GM19023 (cell line): ENCODE measurements around the gene EFL1.
"Not testable (repeated sequence)": the region's sequence is repeated elsewhere in the genome, so short reads cannot be mapped to it uniquely, and the experiment has no call there.

Experiments
- ATAC-seq: cut with Tn5 transposase; IDR thresholded peaks from one replicate; pipeline ENCODE4 v1.9.1; 2021; ENCODE audit warnings: mild to moderate bottlenecking, moderate library complexity; ENCODE audit not compliant: unreplicated experiment

EFL1 gene

DNA sequence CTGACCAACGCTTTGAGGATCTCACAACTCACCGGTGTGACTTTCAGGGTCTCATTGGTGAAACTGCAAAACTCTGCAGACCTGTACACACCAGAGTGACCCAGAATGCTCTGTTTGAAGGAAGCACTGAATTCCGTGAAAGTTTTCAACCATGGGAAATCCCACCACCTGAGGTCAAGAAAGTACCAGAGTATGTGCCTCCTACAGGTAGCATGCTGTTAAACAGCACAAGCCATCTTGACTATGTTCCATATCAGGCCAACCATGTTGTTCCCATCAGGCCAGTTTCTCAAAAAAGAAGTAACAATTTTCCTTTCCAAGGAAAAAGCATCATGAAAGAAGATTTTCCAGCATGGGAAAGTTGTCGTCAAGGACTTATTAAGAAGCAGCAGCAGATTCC lies 19.9 kb upstream of the EFL1 start:
- ATAC-seq, result not testable (repeated sequence)

DNA sequence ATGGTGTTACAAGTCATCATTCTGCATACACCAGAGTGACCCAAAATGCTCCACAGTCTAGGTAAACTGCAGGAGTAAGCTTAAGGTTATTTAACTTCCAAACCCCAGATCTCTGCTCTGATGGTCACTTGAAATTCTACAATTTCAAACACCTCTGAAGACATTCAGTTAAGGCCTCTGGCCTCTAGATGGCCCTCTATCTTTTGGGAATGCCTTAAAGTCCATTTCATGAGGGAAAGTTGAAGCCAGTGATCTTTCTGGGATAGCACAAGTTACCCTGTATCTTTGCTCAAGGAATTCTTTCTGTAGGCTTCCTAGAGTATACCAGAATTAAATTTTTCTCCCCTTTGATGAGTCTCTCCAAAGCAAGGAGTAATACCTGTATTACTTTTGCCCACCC lies 18.7 kb upstream of the EFL1 start:
- ATAC-seq, result not testable (repeated sequence)

- no peak for ATAC-seq
These were observed 12.9 kb upstream of the EFL1 start for GRCh38 chr15:82275410-82275809.

- no peak for ATAC-seq
These were observed 9.6 kb upstream of the EFL1 start for GRCh38 chr15:82272154-82272553.

GRCh38 chr15:82268454-82268853 lies 5.9 kb upstream of the EFL1 start:
- not testable (repeated sequence) for ATAC-seq

DNA sequence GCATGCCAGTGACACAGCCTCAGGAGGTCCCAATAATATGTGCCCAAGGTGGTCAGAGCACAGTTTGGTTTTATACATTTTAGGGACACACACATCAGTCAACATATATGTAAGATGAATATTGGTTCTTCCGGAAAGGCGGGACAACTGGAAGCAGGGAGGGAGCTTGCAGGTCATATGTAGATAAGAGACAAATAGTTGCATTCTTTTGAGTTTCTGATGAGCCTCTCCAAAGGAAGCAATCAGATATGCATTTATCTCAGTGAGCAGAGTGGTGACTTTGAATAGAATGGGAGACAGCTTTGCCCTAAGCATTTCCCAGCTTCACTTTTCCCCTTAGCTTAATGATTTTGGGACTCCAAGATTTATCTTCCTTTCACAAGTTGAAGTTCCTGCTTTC lies 4.6 kb upstream of the EFL1 start:
- ATAC-seq, result not testable (repeated sequence)

DNA sequence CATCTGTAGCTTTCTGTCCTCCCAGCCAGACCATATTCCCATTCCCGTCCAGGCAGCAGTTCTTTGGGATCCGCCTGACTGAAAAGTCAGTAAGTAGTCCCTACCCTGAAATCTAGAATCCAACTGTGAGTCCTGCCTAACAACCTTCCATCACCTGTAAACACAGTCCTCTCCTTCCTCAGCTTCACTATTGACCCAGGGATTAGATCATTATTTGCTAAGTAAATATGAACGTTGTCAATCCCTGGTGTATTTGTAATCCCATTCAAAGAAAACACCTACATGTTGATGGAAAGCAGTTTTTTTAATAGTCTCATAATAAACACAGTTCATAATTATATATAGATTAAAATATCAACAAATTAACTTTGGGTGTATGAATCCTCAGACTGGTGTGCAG lies 816 bp upstream of the EFL1 start:
- ATAC-seq, result no peak

DNA sequence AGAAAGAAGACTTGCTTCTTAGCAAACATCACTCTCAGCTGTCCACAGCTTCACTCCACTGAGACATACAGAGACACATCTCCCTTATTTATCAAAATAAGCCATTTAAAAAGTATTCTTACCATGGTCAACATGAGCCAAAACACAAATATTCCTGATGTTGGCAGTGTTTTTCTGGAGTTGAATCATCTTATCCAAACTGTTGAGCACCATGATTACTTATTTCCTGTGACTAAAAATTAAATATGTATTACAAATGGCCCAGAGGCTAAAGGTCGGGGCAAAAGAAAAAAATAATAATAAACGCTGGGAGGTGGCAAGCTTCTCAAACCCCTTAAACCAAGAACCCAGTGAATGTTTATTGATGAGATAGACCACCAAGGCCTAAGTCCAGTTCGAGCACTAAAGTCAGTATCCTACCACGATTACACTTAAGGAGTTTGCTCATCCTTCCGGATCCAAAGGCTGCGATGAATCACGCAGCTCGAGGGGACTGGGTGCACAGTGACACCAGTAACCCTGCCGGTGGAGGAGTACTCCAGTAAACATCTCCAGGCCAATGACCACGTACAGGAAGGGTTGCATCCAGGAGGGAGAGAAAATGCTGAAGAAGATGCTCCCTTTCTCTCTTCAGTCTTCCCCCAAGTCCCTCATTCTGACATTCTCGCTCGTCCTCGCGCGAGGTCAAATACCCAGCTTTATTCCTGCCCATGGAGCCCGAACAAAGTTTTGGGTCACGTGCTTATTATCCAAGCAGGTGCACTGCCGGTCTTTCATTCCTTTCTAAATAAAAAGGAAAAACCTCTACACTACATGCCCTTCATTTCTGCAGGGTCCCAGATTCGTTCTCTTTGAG lies 740 bp downstream of the EFL1 start:
- ATAC-seq, result peak; percentile 21

DNA sequence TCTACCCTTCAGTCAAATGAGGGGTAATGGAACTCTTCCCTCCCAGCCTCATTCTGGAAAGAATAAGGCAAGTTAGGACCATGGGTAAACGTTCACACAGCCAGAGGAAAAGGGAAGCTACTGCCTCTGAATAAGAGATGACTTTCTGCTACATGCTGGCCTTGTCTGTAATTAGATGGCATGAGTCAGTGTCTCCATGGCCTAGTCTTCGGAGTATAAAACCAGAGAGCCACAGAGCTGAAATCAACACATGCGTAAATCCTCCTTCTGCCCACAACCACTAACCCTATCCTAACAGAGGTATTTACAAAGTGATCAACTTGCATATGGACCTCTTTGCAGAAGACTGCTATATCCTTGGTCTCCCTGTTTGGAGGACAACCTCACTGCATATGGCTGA lies 14.3 kb downstream of the EFL1 start:
- not testable (repeated sequence) for ATAC-seq

DNA sequence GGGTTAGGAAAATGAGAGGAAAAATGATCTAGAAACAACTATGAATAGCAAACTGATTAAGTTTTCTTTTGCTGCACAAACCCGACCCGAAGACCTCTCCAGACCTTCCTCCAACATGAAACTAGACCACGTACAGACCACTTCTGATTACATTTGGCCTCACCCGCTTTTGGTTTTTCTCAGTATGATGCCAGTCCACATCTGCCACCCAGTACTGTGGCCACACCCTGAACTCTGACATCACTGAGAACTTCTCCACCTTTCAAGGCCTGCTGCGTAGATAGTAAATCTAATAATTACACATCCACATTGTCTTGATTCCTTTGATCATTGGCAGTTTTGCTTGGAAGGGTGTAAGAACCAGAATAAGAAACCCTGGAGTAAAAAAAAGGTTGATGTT lies 16.6 kb downstream of the EFL1 start:
- ATAC-seq, result not testable (repeated sequence)

- not testable (repeated sequence) for ATAC-seq
These were observed 18.9 kb downstream of the EFL1 start for GRCh38 chr15:82243644-82244043.

DNA sequence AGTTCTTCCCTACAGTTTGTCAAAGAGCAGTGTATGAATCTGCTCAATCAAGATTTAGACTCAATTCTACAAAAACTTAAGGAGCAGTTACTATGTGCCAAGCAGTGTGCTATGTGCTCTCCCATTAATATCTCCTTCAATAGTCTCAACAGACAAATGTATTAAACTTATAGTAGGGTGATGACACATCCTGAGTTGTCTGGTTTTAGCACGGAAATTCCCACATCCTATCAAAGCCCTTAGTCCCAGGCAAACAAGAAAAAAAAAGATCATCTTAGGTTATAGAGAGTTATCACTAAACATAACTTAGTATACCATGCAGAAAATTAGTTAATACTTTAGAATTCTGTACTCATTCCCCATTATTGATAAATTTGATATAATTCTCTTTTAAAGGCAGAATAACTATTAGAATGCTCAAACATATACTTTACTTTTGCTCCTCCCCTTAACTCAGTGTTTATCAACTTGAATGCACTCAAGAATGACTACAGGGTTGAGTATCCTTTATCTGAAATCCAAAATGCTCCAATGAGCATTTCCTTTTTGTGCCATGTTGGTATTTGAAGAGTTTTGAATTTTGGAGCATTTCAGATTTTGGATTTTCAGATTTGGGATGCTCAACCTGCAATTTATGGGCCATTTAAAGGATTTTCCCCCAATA lies 20.6 kb downstream of the EFL1 start:
- ATAC-seq, result not testable (repeated sequence)

DNA sequence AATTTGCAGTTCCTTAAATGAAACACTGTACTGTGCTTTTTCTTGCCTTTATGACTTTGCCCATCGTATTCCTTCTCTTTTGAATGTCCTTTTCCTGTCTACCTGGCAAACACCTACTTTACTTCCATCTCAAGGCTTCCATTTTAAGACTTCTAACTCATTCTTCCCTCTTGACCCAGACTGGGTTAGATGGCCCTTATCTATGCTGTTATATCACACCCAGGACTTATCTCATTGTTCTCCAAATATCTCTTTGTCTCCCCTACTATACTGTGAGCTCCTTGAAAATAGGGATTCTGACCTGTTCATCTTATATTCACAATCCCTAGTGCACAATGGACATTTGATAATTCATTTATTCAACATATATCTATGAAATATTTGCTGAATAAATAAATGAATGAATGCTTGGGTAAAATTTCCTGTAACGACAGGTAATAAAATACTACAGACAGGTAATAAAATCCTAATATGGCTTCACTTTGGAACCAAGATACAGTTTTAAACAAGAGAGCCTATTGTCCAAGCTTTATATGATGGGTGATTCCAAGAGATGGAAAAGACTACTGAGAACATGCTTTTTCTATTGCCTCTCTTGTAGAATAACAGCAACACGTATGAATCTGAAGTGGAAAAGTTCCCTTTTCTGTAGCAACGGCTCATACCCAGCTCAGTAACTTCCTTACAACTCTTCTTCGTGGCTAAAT lies 22.7 kb downstream of the EFL1 start:
- no peak for ATAC-seq

DNA sequence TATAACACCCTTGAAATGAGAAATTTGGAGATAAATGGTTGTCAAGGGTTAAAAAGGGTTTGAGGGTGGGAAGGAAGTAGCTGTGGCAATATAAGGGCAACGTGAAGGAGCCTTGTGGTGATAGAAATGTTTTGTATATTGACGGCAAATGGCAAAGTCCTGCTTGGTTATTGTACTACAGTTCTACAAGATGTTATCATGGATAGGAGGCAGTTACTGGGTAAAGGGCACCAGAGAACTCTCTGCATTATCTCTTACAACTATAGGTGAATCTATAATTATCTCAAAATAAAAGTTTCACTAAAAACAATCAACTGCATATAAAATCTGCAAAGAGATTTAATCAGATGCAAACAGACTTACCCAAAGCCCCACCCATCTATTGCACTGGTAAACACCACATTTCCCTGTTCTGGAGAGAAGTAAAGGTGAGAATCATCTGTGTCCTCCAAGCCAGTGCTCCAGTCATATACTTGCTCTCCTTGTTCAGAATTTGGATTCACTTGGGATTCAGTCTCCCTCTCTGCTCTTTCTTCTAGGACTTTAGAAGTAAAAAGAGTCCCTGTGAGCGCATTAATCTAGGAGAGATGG lies 24.5 kb downstream of the EFL1 start:
- ATAC-seq, result not testable (repeated sequence)

DNA sequence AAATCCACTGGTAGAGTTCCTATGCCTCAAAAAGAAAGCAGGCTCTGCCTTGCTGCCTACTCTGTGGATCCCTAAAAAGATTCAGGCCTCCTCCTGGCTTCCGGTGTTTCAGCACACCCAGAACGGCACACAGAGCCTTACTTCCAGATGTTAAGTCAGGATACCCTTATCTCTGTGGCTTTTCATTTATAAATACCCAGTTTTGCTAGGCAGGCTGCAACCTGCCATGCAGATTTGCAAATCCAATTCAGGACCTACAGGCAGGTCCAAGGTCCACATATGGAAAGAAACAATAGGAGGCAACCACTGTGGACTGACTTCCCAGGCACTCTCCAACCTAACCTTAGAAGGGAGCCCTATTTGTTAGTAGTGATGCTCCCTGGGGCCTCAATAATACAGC lies 30.7 kb downstream of the EFL1 start:
- ATAC-seq, result no peak

- no peak for ATAC-seq
These were observed 31.3 kb downstream of the EFL1 start for GRCh38 chr15:82231233-82231632.

- no peak for ATAC-seq
These were observed 33.8 kb downstream of the EFL1 start for GRCh38 chr15:82228750-82229149.

DNA sequence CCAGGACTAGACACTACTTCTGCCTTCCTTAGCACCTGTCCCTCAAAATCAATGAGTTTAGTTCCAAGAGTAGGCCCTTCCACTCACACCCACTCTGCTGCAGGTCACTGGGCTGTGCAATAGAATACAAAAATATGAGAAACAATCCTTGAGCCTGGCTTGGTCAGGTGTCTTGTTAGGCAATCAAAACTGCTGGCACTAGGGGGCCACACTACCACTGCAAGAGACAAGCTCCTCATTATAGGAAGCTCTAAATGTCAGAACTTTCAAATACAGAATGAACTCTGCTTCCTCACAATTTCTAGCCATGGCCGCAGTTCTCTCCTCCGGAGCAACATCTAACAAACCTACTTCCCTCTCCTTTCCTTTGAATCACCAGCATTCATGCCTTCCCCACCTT lies 41.0 kb downstream of the EFL1 start:
- ATAC-seq, result not testable (repeated sequence)

DNA sequence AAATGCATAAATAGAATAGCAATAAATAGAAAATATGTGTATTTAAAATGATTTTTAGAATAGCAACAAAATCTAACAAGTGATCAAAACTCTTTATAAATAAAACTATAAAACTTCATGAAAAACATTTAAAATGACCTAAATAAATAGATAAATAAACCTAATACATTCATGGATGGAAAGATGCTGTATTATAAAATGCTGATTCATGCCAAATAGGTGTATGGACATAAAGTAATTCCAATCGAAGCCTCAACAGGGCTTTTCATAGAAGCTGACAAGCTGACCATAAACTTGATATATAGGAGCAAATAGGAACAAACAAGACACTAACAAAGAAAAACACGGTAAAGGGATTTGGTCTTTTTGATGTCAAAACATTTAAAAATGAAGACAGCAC lies 46.4 kb downstream of the EFL1 start:
- ATAC-seq, result not testable (repeated sequence)

DNA sequence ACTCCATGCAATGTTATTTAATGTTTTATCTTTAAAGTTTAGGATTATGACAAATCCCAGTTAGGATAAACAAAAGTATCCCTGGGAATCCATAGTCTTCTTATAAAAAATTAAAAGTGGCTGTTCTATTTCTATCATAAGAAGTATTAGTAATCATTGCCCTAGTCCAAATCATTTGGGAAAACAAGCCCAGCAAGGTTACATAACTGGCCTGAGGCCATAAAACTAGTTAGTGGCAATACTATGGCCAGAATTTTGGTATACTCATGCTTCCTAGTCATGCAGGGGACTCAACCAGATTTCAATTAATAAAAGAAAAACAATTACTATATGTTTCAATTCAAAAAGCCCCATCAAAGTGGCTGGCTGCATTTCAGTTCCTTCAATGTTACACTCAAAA lies 50.3 kb downstream of the EFL1 start:
- not testable (repeated sequence) for ATAC-seq

- not testable (repeated sequence) for ATAC-seq
These were observed 52.4 kb downstream of the EFL1 start for GRCh38 chr15:82210066-82210597.
